Measurements from ENCODE around the gene NMNAT1. TPM values are rescaled to one million over a fixed set of nuclear protein-coding genes. Genes with fewer than 3 reads are reported as not detected.
"Not testable (repeated sequence)": the region's sequence is repeated elsewhere in the genome, so short reads cannot be mapped to it uniquely, and the experiment has no call there.

The NMNAT1 gene
- total and polyA plus RNA-seq, 8 donors, result 11.4 to 19.6 (median 16.6) TPM

GRCh38 chr1:10014016-10014415 is 70.7 kb downstream of the NMNAT1 start:
- TF ChIP-seq, protein P1, sequence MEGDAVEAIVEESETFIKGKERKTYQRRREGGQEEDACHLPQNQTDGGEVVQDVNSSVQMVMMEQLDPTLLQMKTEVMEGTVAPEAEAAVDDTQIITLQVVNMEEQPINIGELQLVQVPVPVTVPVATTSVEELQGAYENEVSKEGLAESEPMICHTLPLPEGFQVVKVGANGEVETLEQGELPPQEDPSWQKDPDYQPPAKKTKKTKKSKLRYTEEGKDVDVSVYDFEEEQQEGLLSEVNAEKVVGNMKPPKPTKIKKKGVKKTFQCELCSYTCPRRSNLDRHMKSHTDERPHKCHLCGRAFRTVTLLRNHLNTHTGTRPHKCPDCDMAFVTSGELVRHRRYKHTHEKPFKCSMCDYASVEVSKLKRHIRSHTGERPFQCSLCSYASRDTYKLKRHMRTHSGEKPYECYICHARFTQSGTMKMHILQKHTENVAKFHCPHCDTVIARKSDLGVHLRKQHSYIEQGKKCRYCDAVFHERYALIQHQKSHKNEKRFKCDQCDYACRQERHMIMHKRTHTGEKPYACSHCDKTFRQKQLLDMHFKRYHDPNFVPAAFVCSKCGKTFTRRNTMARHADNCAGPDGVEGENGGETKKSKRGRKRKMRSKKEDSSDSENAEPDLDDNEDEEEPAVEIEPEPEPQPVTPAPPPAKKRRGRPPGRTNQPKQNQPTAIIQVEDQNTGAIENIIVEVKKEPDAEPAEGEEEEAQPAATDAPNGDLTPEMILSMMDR (IDR thresholded peaks at IDR 0.05), result no peak
- Histone ChIP-seq H3K9me3 (no peaks in the 10 kb centered on the region), H3K4me3 (no peak overlapping the region), H3K27me3 (no peaks in the 10 kb centered on the region), H3K27ac (no peak overlapping the region), H3K4me1 (no peaks in the 10 kb centered on the region), H3K36me3 (no peaks in the 10 kb centered on the region)
- intact Hi-C loops (cut with DNase I), result no loop called here
- no peak for ATAC-seq
- DNase-seq, result no peak

DNA sequence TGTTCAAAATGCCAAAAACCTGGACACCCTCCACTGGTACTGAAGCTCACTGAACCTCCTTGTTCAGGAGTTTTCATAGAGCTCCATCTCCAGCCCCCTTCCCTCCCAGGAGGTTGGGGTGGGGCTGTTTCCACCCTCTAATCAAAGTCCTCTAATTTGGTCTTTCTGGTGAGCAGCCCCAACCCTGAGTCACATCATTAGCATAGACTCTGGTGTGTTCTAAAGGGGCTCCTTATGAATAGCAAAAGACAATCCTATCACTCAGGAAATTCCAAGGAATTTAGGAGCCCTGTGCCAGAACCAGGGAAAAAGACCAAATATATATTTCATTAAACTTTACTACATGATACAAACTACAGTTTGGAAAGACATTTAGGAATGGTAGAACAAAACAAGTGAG is 76.3 kb downstream of the NMNAT1 start:
- ATAC-seq (no peak), DNase-seq (no peak)
- TF ChIP-seq, protein P1 (IDR thresholded peaks at IDR 0.05), result no peak
- Histone ChIP-seq H3K4me1 (peaks cover 0 to 8% of the 10 kb centered on the region in 2 donors), H3K9me3 (no peaks in the 10 kb centered on the region), H3K27ac (no peak overlapping the region), H3K36me3 (no peaks in the 10 kb centered on the region), H3K4me3 (no peak overlapping the region), H3K27me3 (no peaks in the 10 kb centered on the region)
- intact Hi-C loops (cut with DNase I), result no loop called here

- DNase-seq, result no peak
- TF ChIP-seq, protein P1 (IDR thresholded peaks at IDR 0.05), result no peak
- Histone ChIP-seq H3K9me3 (no peaks in the 10 kb centered on the region), H3K27me3 (no peaks in the 10 kb centered on the region), H3K4me1 (peaks cover 0 to 8% of the 10 kb centered on the region in 2 donors), H3K27ac (no peak overlapping the region), H3K4me3 (no peak overlapping the region), H3K36me3 (no peaks in the 10 kb centered on the region)
- intact Hi-C loops (cut with DNase I), result no loop called here
- no peak for ATAC-seq
Measured at GRCh38 chr1:10020086-10020485, 76.8 kb downstream of the NMNAT1 start.

GRCh38 chr1:10020678-10021077 is 77.4 kb downstream of the NMNAT1 start:
- H3K36me3 ChIP-seq; H3K4me1 ChIP-seq; H3K4me3 ChIP-seq; DNase-seq; intact Hi-C loops (cut with DNase I); ATAC-seq; H3K27me3 ChIP-seq; H3K9me3 ChIP-seq; H3K27ac ChIP-seq: not testable (repeated sequence)

- ATAC-seq; H3K4me3 ChIP-seq; intact Hi-C loops (cut with DNase I); H3K27me3 ChIP-seq; H3K27ac ChIP-seq; H3K9me3 ChIP-seq; H3K4me1 ChIP-seq; DNase-seq; H3K36me3 ChIP-seq: not testable (repeated sequence)
Measured at GRCh38 chr1:10021992-10022391, 78.7 kb downstream of the NMNAT1 start.

- intact Hi-C loops (cut with DNase I), result no loop called here
- TF ChIP-seq, protein P1 (IDR thresholded peaks at IDR 0.05), result no peak
- H3K27me3 ChIP-seq, result no peaks in the 10 kb centered on the region
- H3K36me3 ChIP-seq, result no peaks in the 10 kb centered on the region
- ATAC-seq, result no peak
- DNase-seq, result no peak
- H3K9me3 ChIP-seq, result no peaks in the 10 kb centered on the region
- peak overlapping the region in 1 of 2 donors; percentile 33 for H3K27ac ChIP-seq
- H3K4me3 ChIP-seq, result no peak overlapping the region
- peaks cover 0 to 8% of the 10 kb centered on the region in 2 donors for H3K4me1 ChIP-seq
Measured at GRCh38 chr1:10022656-10023055, 79.4 kb downstream of the NMNAT1 start.

Measured in left lung (tissue), 10 donors.